ENCODE results near the gene USP14.
A peak's percentile ranks its signal among the peaks of the same experiment; 100 is the strongest.

Gene USP14

GRCh38 chr18:192801-193200 is 34.4 kb downstream of the USP14 start:
- peaks cover 81% of the 10 kb centered on the region for H3K36me3 Mint-ChIP-seq (ENCODE audit: low read depth)
- H3K4me1 Mint-ChIP-seq (ENCODE audit: low read depth), result peaks cover 16% of the 10 kb centered on the region
- no peak for DNase-seq
- H3K27me3 Mint-ChIP-seq, result no peaks in the 10 kb centered on the region
- H3K9me3 Mint-ChIP-seq, result no peaks in the 10 kb centered on the region
- H3K4me3 Mint-ChIP-seq, result no peak overlapping the region
- no peak overlapping the region for H3K27ac Mint-ChIP-seq

GRCh38 chr18:195651-196050 is 37.3 kb downstream of the USP14 start:
- H3K27ac Mint-ChIP-seq, result no peak overlapping the region

GRCh38 chr18:199214-199613 is 40.9 kb downstream of the USP14 start:
- peaks cover 87% of the 10 kb centered on the region for H3K36me3 Mint-ChIP-seq (ENCODE audit: low read depth)
- H3K27ac Mint-ChIP-seq, result no peak overlapping the region
- no peaks in the 10 kb centered on the region for H3K27me3 Mint-ChIP-seq
- DNase-seq, result no peak
- H3K9me3 Mint-ChIP-seq, result no peaks in the 10 kb centered on the region
- H3K4me1 Mint-ChIP-seq (ENCODE audit: low read depth), result peaks cover 6% of the 10 kb centered on the region
- no peak overlapping the region for H3K4me3 Mint-ChIP-seq

More at GRCh38 chr18:195651-196050, 37.3 kb downstream of the USP14 start:
- Mint-ChIP-seq H3K4me1 (ENCODE audit: low read depth) (peaks cover 6% of the 10 kb centered on the region), H3K27me3 (no peaks in the 10 kb centered on the region), H3K36me3 (ENCODE audit: low read depth) (peaks cover 83% of the 10 kb centered on the region), H3K9me3 (no peaks in the 10 kb centered on the region), H3K4me3 (no peak overlapping the region)
- no peak for DNase-seq

- Mint-ChIP-seq H3K36me3 (ENCODE audit: low read depth) (peaks cover 87% of the 10 kb centered on the region), H3K27ac (no peak overlapping the region), H3K9me3 (no peaks in the 10 kb centered on the region), H3K4me3 (no peak overlapping the region), H3K4me1 (ENCODE audit: low read depth) (peaks cover 6% of the 10 kb centered on the region), H3K27me3 (no peaks in the 10 kb centered on the region)
- DNase-seq, result no peak
Observed at GRCh38 chr18:199768-200167, 41.4 kb downstream of the USP14 start.

- Mint-ChIP-seq H3K4me1 (ENCODE audit: low read depth) (no peaks in the 10 kb centered on the region), H3K9me3 (no peaks in the 10 kb centered on the region), H3K36me3 (ENCODE audit: low read depth) (peaks cover 92% of the 10 kb centered on the region), H3K4me3 (no peak overlapping the region), H3K27me3 (no peaks in the 10 kb centered on the region), H3K27ac (peak overlapping the region; percentile 56)
- DNase-seq, result no peak
Observed at GRCh38 chr18:210075-210474, 51.7 kb downstream of the USP14 start.

- no peaks in the 10 kb centered on the region for H3K27me3 Mint-ChIP-seq
- H3K27ac Mint-ChIP-seq, result peak overlapping the region; percentile 72
- DNase-seq, result no peak
- no peaks in the 10 kb centered on the region for H3K4me1 Mint-ChIP-seq (ENCODE audit: low read depth)
- H3K4me3 Mint-ChIP-seq, result no peak overlapping the region
- H3K9me3 Mint-ChIP-seq, result no peaks in the 10 kb centered on the region
- H3K36me3 Mint-ChIP-seq (ENCODE audit: low read depth), result peaks cover 92% of the 10 kb centered on the region
Observed at GRCh38 chr18:210733-211132, 52.4 kb downstream of the USP14 start.

GRCh38 chr18:211582-211981 is 53.2 kb downstream of the USP14 start:
- DNase-seq, result no peak
- Mint-ChIP-seq H3K4me1 (ENCODE audit: low read depth) (no peaks in the 10 kb centered on the region), H3K4me3 (no peak overlapping the region), H3K36me3 (ENCODE audit: low read depth) (peaks cover 92% of the 10 kb centered on the region), H3K9me3 (no peaks in the 10 kb centered on the region), H3K27ac (peak overlapping the region; percentile 68), H3K27me3 (no peaks in the 10 kb centered on the region)

- H3K36me3 Mint-ChIP-seq (ENCODE audit: low read depth), result peaks cover 94% of the 10 kb centered on the region
- peaks cover 6% of the 10 kb centered on the region for H3K4me1 Mint-ChIP-seq (ENCODE audit: low read depth)
- no peak for DNase-seq
- no peaks in the 10 kb centered on the region for H3K9me3 Mint-ChIP-seq
- no peak overlapping the region for H3K4me3 Mint-ChIP-seq
- H3K27me3 Mint-ChIP-seq, result no peaks in the 10 kb centered on the region
- no peak overlapping the region for H3K27ac Mint-ChIP-seq
Observed at GRCh38 chr18:212780-213179, 54.4 kb downstream of the USP14 start.

GRCh38 chr18:213505-213904 is 55.1 kb downstream of the USP14 start:
- peak overlapping the region; percentile 68 for H3K27ac Mint-ChIP-seq
- DNase-seq, result no peak
- H3K27me3 Mint-ChIP-seq, result no peaks in the 10 kb centered on the region
- no peaks in the 10 kb centered on the region for H3K9me3 Mint-ChIP-seq
- peaks cover 7% of the 10 kb centered on the region for H3K4me1 Mint-ChIP-seq (ENCODE audit: low read depth)
- H3K4me3 Mint-ChIP-seq, result no peak overlapping the region
- H3K36me3 Mint-ChIP-seq (ENCODE audit: low read depth), result peaks cover 95% of the 10 kb centered on the region

- H3K27ac Mint-ChIP-seq, result peak overlapping the region; percentile 68
- peaks cover 95% of the 10 kb centered on the region for H3K36me3 Mint-ChIP-seq (ENCODE audit: low read depth)
Observed at GRCh38 chr18:213966-214365, 55.6 kb downstream of the USP14 start.

GRCh38 chr18:215448-216010 is 57.2 kb downstream of the USP14 start:
- Mint-ChIP-seq H3K36me3 (ENCODE audit: low read depth) (peaks cover 90% of the 10 kb centered on the region), H3K9me3 (no peaks in the 10 kb centered on the region), H3K27me3 (no peaks in the 10 kb centered on the region), H3K27ac (peak overlapping the region; percentile 57), H3K4me3 (no peak overlapping the region), H3K4me1 (ENCODE audit: low read depth) (peaks cover 7% of the 10 kb centered on the region)
- no peak for DNase-seq

More at GRCh38 chr18:213966-214365, 55.6 kb downstream of the USP14 start:
- Mint-ChIP-seq H3K4me1 (ENCODE audit: low read depth) (peaks cover 7% of the 10 kb centered on the region), H3K27me3 (no peaks in the 10 kb centered on the region), H3K9me3 (no peaks in the 10 kb centered on the region), H3K4me3 (no peak overlapping the region)
- DNase-seq, result no peak

- DNase-seq, result no peak
- Mint-ChIP-seq H3K4me1 (ENCODE audit: low read depth) (peaks cover 7% of the 10 kb centered on the region), H3K27ac (peak overlapping the region; percentile 73), H3K27me3 (no peaks in the 10 kb centered on the region), H3K9me3 (no peaks in the 10 kb centered on the region), H3K36me3 (ENCODE audit: low read depth) (peaks cover 85% of the 10 kb centered on the region), H3K4me3 (no peak overlapping the region)
Observed at GRCh38 chr18:217532-218336, 59.4 kb downstream of the USP14 start.

GRCh38 chr18:220708-221107 is 62.4 kb downstream of the USP14 start:
- Mint-ChIP-seq H3K36me3 (ENCODE audit: low read depth) (peaks cover 88% of the 10 kb centered on the region), H3K4me3 (no peak overlapping the region), H3K9me3 (no peaks in the 10 kb centered on the region), H3K4me1 (ENCODE audit: low read depth) (peaks cover 7% of the 10 kb centered on the region), H3K27ac (peak overlapping the region; percentile 65), H3K27me3 (no peaks in the 10 kb centered on the region)
- DNase-seq, result no peak

- Mint-ChIP-seq H3K4me3 (no peak overlapping the region), H3K27ac (no peak overlapping the region), H3K4me1 (ENCODE audit: low read depth) (no peaks in the 10 kb centered on the region), H3K36me3 (ENCODE audit: low read depth) (peaks cover 88% of the 10 kb centered on the region), H3K9me3 (no peaks in the 10 kb centered on the region), H3K27me3 (no peaks in the 10 kb centered on the region)
- DNase-seq, result no peak
Observed at GRCh38 chr18:225745-226144, 67.4 kb downstream of the USP14 start.

GRCh38 chr18:227374-227773 is 69.0 kb downstream of the USP14 start:
- Mint-ChIP-seq H3K4me3 (no peak overlapping the region), H3K27me3 (no peaks in the 10 kb centered on the region), H3K4me1 (ENCODE audit: low read depth) (no peaks in the 10 kb centered on the region), H3K36me3 (ENCODE audit: low read depth) (peaks cover 84% of the 10 kb centered on the region), H3K9me3 (no peaks in the 10 kb centered on the region), H3K27ac (no peak overlapping the region)
- DNase-seq, result no peak
